ENCODE results near the gene UBAP2.
A peak's percentile ranks its signal among the peaks of the same experiment; 100 is the strongest.

The UBAP2 gene, protein sequence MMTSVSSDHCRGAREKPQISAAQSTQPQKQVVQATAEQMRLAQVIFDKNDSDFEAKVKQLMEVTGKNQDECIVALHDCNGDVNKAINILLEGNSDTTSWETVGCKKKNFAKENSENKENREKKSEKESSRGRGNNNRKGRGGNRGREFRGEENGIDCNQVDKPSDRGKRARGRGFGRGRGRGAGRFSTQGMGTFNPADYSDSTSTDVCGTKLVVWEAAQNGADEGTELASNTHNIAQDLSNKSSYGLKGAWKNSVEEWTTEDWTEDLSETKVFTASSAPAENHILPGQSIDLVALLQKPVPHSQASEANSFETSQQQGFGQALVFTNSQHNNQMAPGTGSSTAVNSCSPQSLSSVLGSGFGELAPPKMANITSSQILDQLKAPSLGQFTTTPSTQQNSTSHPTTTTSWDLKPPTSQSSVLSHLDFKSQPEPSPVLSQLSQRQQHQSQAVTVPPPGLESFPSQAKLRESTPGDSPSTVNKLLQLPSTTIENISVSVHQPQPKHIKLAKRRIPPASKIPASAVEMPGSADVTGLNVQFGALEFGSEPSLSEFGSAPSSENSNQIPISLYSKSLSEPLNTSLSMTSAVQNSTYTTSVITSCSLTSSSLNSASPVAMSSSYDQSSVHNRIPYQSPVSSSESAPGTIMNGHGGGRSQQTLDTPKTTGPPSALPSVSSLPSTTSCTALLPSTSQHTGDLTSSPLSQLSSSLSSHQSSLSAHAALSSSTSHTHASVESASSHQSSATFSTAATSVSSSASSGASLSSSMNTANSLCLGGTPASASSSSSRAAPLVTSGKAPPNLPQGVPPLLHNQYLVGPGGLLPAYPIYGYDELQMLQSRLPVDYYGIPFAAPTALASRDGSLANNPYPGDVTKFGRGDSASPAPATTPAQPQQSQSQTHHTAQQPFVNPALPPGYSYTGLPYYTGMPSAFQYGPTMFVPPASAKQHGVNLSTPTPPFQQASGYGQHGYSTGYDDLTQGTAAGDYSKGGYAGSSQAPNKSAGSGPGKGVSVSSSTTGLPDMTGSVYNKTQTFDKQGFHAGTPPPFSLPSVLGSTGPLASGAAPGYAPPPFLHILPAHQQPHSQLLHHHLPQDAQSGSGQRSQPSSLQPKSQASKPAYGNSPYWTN

DNA sequence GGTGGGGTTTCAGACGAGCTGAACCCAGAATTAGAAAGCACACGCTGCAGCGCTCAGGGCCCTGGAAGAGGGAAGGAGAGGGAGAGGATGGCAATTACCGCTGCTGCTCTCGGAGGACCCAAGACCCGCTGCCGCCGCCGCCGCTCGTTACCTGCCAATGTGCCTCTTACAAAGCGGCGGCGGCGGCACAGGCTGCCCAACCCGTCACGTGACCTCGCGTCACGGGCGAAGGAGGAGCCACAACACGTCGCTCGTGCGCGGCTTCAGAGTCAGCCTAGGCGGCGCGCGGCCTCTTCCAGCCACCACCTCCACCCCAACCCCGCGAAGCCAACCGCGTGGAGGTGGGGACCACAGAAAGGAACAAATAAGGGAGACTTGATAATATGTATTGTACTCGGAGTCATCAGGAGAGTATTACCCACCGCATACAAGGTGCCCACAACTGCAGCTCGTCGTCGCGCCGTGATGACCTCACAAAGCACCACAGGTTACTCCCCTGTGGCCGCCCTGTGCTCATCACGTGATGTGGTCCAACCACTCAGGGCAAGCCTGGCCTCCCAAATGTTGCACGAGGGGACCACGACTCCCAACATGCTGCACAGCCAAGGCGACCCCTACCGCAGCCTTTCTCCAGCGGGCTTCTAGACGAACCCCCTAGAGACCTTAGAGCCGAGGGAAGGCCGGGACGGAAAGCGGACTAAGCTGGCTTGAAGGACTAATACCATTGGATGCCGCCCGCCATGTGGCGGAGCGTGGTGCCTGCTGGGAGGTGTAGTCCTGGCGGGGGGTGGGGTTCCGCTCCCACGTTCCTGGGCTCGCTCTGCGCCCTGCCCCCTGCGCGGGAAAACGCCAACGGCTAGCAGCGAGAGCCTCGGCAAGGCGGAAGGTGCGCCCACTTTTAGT, at the start of gene UBAP2:
TSS of gene UBAP2 (minus strand) at position 161 of the 903 bp plus-strand sequence. CDS start 31,739 bp downstream, outside the sequence.
- peak; percentile 80 for DNase-seq

DNA sequence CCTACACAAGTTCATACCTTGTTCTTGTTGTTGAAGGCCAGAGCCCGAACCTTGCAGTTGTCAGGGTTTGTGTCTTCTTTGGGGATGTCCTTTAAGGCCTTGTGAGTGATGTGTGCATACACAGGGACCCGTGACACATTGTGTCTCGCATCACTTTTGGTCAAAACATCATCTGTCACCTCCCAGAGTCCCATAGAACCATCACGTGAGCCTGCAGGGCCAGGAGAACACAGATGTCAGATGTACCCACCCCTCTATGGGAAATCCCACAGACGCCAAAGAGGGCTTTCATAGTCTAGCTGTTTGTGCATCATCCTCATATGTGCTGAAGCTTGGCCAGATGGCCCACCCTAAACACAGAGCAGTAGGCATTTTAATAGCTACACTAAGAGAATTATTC, 49.6 kb upstream of the UBAP2 start:
- DNase-seq: no peak

DNA sequence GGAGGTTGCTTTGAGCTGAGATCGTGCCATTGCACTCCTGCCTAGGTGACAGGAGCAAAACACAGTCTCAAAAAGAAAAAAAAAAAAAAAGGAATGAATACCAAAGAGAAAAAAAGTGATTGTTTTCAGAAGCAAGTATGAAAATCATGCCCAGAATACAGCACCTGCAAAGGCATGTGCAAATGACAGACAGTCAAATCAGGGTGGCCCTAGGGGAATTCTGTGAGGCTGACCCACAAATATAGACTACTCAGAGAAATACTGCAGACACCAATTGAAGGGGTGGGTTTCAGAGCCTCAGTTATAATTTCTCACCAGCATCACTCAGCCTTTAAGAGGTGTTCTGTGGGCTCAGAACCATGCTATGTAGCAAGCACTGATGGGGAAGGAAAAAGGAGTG, 49.2 kb upstream of the UBAP2 start:
- no peak for DNase-seq

DNA sequence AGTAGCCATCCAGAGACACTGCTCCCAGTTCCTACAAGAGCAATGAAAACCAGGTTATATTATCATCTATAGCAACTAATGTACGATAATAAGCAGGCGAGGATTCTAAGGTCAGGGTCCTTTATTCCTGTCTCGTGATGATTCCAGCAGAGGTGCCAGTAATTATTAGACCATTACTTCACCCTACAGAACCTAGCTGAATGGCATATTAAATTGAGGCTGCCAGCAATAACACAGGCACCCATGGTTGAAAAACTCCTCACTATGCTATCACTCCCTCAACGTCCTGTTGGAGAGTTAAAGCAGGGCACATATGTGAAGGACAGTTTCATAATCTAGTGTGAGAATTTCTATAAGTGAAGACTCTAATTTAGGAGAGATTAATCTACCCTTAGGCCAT, 48.1 kb upstream of the UBAP2 start:
- no peak for DNase-seq

DNA sequence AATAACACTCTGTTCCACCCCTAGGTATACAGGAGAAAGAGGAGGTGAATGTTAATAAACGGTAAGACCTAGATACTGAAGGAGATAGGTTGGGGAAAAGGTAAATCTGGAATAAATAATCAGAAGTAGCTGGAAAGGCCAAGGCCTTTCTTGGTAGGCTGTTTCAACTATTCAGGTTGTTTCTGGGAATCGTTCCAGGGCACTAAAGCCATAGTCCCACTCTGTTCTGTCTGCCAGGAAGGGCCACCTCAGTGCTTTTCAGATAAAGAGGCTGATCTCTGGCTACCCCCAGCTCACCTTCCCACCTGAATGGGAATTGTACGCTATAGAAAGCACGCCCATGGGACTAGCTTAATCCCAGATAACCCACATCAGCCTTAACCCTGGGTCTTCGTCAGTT, 44.9 kb upstream of the UBAP2 start:
- DNase-seq: no peak

DNA sequence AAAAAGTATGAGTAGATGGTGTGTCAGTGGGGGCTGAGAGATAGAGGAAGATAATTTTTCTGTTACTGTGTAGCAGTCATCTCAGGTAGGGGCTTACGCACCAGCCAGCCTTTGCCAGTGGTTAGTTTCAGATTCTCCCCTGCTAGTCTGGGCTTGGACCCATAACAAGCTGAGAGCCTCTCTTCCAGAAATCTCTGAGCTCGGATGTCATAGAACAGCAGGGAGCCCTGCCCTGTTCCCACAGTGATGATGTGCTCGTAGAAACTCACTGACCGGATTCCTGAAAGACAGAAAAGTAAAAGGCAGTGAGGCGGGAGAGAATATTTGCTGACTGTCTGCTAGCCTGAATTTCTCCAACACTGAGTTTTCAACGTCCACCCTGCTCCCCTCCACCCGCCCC, 40.6 kb upstream of the UBAP2 start:
- no peak for DNase-seq

DNA sequence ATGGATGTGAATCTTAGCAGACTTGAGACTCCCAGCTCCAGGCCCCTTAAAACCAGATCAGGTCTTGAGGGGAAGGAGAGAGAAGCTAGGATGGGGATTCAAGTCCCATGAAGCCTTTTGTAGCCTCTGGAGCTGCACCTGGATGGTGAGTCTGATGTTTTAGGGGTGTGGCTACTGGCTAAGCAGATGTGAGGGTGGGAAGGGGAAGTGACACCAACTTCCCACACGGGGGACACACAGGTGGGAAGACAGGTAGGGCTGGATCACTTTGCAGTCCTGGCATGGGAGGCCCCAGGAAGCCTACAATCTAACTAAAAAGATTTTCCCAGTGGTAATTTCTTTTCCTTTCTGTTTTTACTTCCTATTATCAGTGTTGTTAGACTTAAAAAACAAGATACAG, 38.7 kb upstream of the UBAP2 start:
- no peak for DNase-seq

DNA sequence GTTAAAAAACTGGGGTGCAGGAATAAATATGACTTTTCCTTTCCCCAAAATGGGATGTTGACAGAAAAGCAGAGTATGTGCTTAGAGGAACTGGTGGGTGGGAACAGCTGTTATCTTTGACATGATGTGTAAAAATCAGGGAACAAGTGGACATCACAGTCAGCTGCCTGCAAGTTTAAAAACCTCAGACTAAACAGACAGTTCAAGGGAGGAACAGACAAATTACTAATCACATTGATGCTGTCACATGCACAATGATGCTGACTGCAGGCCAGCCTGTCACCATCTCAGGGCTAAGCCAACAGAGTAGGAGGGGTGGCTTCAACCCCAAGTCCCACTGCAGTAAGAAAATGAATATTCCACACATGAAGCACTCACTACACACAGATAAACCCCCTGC, 38.2 kb upstream of the UBAP2 start:
- no peak for DNase-seq

DNA sequence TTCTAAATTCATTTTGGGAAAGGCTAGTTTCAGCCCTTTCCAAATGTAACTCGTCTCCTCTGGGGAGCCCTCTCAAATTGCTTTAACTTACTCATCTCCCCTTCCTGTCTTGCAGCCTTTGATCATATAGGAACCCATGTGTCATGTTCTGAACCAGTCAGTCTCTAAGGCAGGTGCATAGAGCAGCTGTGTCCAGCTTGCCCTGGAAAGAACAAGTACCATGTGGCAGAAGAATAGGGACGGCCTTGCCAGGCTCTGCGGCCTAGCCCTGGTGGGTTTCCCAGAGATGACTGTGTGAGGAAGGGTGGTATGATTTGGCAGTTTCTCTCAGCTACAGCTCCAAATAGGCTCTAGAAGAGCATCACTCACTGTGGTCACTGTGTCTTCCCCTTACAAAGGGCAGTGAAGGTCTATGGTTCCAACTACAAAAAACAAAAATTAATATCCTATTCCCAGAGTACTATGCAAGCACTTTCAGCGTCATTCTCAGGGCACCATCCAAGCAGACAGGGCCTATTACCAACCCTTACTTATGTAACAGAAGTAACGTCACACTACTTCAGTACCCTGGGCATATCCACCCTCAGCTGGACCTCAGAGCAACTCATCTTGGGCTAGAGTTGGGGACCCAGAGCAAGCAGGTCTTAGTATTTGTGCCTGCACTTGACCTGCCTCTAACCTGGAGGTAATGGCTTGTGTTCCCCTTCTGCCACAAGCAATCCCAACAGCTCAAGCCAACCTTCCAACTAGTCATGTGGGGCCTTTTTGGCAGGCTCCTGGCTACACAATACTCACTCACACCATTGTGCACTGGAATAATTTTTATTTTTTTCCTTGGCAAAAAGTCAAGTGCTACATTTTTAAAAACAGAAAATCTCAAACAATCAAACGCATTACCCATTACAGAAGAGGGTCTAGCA, 37.2 kb upstream of the UBAP2 start:
- DNase-seq: no peak

DNA sequence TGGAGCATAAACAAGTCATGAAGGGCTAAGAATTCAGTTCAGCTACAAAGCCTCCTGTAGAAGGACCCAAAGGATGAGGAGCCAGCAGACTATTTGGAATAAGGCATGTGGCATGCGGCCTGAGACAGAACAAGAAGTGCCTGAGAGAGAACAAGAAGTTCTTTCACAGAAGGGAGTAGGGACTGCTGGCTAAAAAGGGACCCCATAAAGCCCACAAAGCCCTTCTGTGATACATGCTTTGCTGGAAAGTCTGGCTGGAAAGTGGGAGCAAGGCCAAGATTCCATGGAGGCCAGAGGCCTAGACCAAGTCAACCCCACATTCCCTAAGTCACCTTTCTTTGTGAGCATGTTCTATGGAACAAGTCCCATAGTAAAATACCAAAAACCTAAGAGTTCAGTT, 35.9 kb upstream of the UBAP2 start:
- DNase-seq: no peak

DNA sequence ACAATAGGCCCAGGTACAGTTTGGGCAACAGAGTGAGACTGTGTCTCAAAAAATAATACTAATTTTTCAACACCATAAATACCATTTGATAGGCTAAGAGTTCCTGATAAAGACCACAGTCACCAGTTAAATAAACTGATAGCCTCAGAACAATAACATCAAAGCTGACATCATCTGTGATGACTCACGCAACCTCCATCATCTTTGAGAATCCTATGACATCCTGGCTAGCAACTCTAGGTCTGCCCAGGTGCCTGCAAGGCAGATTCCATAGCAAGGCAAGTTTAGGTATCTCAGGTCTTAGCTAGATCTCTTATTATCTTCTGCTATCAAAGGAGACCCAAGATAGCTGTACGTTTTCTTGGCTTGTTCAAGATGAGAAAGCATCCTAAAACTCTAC, 30.5 kb upstream of the UBAP2 start:
- DNase-seq: peak; percentile 53

DNA sequence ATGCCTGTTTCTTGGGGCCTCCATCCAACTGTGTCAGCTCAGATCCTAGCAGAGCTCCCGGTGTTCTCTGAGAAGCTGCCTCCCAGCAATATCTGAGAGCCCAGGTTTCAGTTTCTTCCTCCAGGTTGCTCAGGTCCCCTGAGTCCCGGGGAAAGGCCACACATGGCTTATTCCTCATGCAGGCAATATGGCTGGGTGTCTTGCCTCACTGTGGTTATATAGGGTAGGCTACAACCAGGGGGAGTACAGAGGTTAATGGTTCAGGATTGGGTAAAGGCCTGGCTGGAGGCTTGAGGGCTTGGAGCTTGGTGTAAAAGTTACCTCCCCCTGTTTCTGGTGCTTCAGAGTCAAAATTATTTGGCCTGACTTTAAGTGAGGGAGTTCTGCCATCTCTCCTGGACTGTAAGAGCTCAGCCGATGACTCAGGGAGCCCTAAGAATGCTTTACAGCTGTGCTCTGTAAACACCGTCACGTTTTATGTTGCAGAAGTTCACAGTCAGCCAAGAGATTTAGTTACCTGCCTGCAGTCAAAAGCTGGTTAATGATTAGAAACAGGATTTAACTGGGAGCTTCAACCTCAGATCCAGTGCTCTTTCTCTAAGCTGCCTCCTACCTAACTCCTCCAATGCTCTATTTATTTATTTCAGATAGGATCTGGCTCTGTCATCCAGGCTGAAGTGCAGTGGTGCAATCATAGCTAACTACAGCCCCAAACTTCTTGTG, 24.3 kb upstream of the UBAP2 start:
- peak; percentile 51 for DNase-seq

DNA sequence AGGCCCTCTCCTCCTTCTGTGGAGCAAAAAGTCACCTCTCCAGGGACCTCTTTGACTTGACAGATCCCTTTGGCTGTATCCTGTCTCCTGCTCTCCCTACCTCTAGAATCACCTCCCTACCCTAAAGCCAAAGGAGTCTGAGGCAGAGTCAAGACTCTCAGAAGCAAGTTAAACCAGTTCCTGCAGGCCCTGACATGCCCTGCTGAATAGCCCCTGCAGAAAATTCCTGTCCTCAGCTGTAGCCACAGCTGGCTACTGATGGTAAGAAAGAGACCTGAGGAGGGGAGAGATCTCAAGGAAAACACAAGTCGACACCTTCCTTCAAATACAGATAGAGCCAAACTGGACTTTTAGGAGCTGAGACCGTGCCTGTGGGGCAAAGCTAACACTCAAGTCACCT, 23.7 kb upstream of the UBAP2 start:
- no peak for DNase-seq

DNA sequence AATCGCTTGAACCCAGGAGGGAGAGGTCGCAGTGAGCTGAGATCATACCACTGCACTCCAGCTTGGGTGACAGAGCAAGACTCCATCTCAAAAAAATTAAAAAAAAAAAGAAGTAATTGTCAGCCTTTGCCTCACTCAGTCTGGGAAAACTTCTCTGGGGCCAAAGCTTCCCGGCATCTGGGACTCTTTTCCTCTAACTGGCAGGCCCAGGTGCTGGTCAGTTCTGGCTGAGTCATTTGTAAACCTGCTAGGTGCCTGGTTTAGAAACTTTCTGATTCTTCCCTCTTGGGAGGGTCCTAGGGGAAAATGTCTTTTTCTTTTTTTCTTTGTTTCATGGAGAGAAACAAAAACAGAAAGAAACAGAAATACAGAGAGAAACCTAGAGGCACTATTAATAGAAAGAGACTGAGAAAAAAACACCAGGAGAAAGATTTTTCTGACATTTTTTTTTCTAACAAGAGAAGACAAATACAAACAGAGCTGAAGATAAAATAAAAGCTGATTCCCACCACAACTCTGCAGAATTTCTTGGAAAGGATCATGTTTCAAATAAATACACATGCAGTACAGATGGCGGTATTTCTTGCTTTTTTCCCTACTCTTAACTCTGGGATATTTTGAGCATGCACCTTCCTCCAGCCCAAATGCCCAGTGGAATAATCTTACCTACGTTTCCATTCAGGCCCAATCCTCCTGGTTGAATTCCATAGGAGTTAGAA, 22.1 kb upstream of the UBAP2 start:
- no peak for DNase-seq

DNA sequence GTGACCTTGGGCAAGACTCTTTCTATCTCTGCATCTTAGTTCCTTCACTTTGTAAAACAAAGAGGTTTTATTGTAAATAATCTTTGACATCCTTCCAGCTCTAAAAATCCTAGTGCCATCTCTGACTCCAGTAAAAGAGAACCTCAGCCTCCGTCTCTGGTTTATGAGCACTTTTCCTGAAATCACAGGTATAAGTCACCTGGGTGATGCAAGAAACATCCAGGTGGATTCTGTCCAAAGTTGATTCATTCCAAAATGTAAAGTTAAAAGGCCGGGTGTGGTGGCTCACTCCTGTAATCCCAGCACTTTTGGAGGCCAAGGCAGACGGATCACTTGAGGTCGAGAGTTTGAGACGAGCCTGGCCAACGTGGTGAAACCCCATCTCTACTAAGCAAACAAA, 21.1 kb upstream of the UBAP2 start:
- no peak for DNase-seq

DNA sequence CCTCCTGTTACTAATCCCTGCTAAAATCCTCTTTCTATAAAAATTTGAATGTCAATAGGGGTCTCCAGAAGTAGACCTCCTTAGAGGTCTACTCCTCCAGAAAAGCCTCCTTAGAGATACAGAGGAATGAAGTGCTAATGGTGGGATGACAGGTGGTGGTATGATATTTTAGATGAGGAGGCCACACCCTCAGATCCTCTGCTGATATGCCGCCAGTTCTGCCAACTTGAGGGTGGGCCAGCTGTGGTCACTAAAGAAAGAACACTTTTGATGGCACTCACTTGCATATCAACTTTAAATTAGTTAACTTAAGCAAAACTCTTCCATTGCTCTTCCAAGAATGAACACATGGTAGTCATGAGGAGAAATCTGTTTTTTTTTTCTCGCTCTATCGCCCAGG, 16.9 kb upstream of the UBAP2 start:
- DNase-seq: no peak

DNA sequence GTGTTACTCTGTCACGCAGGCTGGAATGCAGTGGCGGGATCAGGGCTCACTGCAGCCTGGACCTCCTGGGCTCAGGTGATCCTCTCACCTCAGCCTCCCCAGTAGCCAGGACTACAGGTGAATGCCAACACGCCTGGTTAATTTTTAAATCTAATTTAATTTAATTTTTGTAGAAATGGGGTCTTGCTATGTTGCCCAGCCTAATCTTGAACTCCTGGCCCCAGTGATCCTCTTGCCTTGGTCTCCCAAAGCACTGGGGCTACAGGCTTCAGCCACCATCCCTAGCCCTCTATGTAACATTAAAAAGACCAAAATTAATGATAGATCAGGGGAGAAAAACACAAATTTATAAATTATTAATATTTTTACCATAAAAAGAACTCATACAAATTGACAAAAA, 11.3 kb upstream of the UBAP2 start:
- DNase-seq: no peak

DNA sequence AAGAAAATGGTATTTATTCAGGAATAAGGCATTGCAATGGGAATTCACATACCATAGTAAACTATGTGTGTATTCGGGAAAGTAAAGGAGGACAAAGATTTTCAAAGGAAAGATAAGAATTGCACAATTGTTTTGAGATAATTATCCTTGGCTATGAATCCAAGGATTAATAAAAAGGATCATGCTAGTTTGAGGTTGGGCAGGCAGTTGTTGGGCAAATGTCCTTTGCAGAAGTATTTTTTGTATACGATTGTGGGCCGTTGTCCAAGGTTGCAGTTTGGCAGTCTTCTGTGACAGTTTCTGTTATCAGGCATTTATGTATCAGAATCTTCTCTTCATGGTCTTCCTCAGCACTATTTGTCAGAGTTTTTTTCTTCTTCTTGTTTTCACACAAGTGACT, 10.6 kb upstream of the UBAP2 start:
- DNase-seq: no peak

DNA sequence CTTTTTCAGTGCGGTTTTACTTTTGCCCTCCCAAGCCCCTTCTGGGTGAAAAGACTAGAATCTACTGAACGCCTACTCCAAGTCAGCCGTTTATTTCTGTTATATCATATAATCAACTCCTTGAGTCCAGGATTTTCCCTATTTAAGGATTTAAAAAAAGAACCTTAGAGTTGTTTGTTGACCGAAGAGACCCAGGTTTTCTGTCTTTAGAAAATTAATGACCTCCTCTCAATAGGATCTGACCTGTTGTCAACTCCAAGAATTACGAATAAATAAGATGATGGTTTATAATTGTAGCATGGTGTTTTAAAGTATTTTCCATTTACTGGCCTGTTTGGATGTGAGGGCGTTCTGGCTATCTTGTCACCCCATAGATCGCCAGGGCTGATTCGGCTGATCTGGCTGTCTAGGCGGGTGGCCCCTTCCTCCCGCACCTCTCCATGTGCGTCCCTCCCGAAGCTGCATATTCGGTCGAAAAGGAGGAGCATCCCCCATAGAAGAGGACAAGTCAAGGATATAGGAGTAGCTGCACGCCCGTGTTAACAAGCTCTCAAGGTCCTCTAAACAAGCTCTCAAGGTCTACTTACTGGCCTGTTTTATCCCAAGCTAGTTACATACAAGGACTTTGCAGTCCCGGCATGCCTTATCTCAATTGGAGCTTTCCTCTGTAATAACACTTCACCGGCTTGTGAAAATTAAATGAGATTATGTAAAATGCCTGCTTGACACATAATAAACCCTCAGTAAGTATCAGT, 1.1 kb upstream of the UBAP2 start:
- no peak for DNase-seq

Data from NCI-H226 (cell line).